PC-3 (cell line): ENCODE measurements around the gene ZNF629. TPM values are rescaled to one million over a fixed set of nuclear protein-coding genes. Genes with fewer than 3 reads are reported as not detected.

Source experiments
- ATAC-seq: fragments of 200-7000 bp; cut with Tn5 transposase; 2 replicates; pipeline ENCODE4 v1.9.1; 2020; ENCODE audit warnings: mild to moderate bottlenecking, moderate library complexity
- BruUV-seq: library from RNA; stranded (reverse); fragments of 400-500 nt; replicated peaks from 2 replicates; lab custom pipeline; 2021; lab: Mats Ljungman, UMichigan
- CTCF ChIA-PET: fragments of 300-600 bp; sonication (Branson Sonifier 250); formaldehyde crosslinking; loops from one replicate; lab custom pipeline; 2022; ENCODE audit warnings: antibody characterized with exemption; lab: Charles Lee
- POLR2A ChIA-PET: fragments of 300-600 bp; sonication (Branson Sonifier 250); formaldehyde crosslinking; loops from one replicate; lab custom pipeline; 2022; ENCODE audit warnings: antibody characterized with exemption; ENCODE audit not compliant: unreplicated experiment; lab: Charles Lee
- DNase-seq: peaks from one replicate; pipeline ENCODE4 v3.0.0-alpha.2; 2015
- H2AFZ ChIP-seq: fragments of 300-600 bp; sonication (generic); 2 replicates; pipeline ENCODE4 v1.6.0; 2016; ENCODE audit warnings: antibody characterized with exemption, low read length
- H3F3A ChIP-seq: fragments of 300-600 bp; sonication (generic); one replicate; pipeline ENCODE4 v1.6.0; 2017; ENCODE audit warnings: antibody characterized with exemption, low read length, control low read depth, mild to moderate bottlenecking; ENCODE audit not compliant: unreplicated experiment
- H3K27ac ChIP-seq: fragments of 300-600 bp; sonication (generic); 2 replicates; pipeline ENCODE4 v1.5.1; 2016; ENCODE audit warnings: mild to moderate bottlenecking, low read length
- H3K27me3 ChIP-seq: fragments of 300-600 bp; sonication (generic); 2 replicates; pipeline ENCODE4 v1.6.1; 2016; ENCODE audit warnings: low read length, mixed read lengths
- H3K36me3 ChIP-seq: fragments of 300-600 bp; sonication (generic); 2 replicates; pipeline ENCODE4 v1.6.1; 2016; ENCODE audit warnings: low read depth, mixed run types, low read length, mixed read lengths
- H3K4me1 ChIP-seq: fragments of 300-600 bp; sonication (generic); 2 replicates; pipeline ENCODE4 v1.5.1; 2016; ENCODE audit warnings: low read length; ENCODE audit not compliant: insufficient read depth
- H3K4me2 ChIP-seq: fragments of 300-600 bp; sonication (generic); 2 replicates; pipeline ENCODE4 v1.6.0; 2016; ENCODE audit warnings: low read length
- H3K4me3 ChIP-seq: fragments of 300-600 bp; sonication (generic); 2 replicates; pipeline ENCODE4 v1.5.1; 2016; ENCODE audit warnings: mild to moderate bottlenecking, low read length, mixed read lengths
- H3K79me2 ChIP-seq: fragments of 300-600 bp; sonication (generic); 2 replicates; pipeline ENCODE4 v1.6.1; 2017; ENCODE audit warnings: low read length, mixed read lengths
- H3K9ac ChIP-seq: fragments of 300-600 bp; sonication (generic); 2 replicates; pipeline ENCODE4 v1.6.0; 2016; ENCODE audit warnings: mild to moderate bottlenecking, low read length
- H3K9me2 ChIP-seq: fragments of 300-600 bp; sonication (generic); replicated peaks from 2 replicates; pipeline ENCODE4 v1.6.1; 2016; ENCODE audit warnings: mixed run types, low read length, mixed read lengths
- H3K9me3 ChIP-seq: fragments of 300-600 bp; sonication (generic); 2 replicates; pipeline ENCODE4 v1.6.1; 2016; ENCODE audit warnings: low read length, mixed read lengths
- H4K20me1 ChIP-seq: fragments of 300-600 bp; sonication (generic); 2 replicates; pipeline ENCODE4 v1.6.1; 2016; ENCODE audit warnings: low read length, mixed read lengths
- CTCF ChIP-seq: fragments of 300-600 bp; sonication (generic); conservative IDR thresholded peaks from 2 replicates; pipeline ENCODE4 v1.5.1; 2017; ENCODE audit warnings: antibody characterized with exemption, low read depth, mild to moderate bottlenecking, low read length
- EZH2 ChIP-seq: fragments of 300-600 bp; sonication (generic); IDR thresholded peaks from one replicate; pipeline ENCODE4 v1.6.1; 2017; ENCODE audit warnings: antibody characterized with exemption, mild to moderate bottlenecking, low read length; ENCODE audit not compliant: unreplicated experiment
- EZH2phosphoT487 ChIP-seq: fragments of 300-600 bp; sonication (generic); IDR thresholded peaks from 2 replicates; pipeline ENCODE4 v1.6.1; 2018; ENCODE audit warnings: mild to moderate bottlenecking, antibody characterized with exemption, low read length, borderline replicate concordance
- intact Hi-C: fragments of 100-400 bp; cut with micrococcal nuclease; formaldehyde crosslinking; loops from 2 replicates; pipeline ENCODE4 v1.9.0; 2023
- total RNA-seq: library from RNA; depleted of rRNA; stranded (reverse); fragments of >200 nt; gene quantifications from 2 replicates; pipeline ENCODE4 v1.2.3, GENCODE V29; 2014

Gene ZNF629
- total RNA-seq, 1 experiment from 2014 or later, result 7.8 TPM

GRCh38 chr16:30747331-30747730 lies 39.7 kb downstream of the ZNF629 start:
- Histone ChIP-seq H3K79me2 (peaks cover 30% of the 10 kb centered on the region), H3K27me3 (no peaks in the 10 kb centered on the region), H3K9me2 (no peaks in the 10 kb centered on the region), H4K20me1 (no peaks in the 10 kb centered on the region), H3K9me3 (no peaks in the 10 kb centered on the region), H3K36me3 (peaks cover 6% of the 10 kb centered on the region), H3F3A (peaks cover 8% of the 10 kb centered on the region), H3K4me1 (peaks cover 17% of the 10 kb centered on the region), H3K27ac (peak overlapping the region; percentile 83), H3K9ac (peak overlapping the region; percentile 75), H3K4me3 (peak overlapping the region; percentile 54; the same call in 1 of the 2 replicates), H2AFZ (0 out of 2 replicates have a peak overlapping the region, but pooled peaks have one; percentile 43), H3K4me2 (peak overlapping the region; percentile 84)
- peak; percentile 66 for ATAC-seq
- no TSS peak for BruUV-seq
- intact Hi-C loops, result no loop called here
- POLR2A ChIA-PET, result interaction anchor here (0.5 kb wide), 1 partner anchor 376 kb away, joined by 3 read pairs; no protein-coding TSS in a partner anchor
- TF ChIP-seq EZH2phosphoT487 (no peak), EZH2 (no peak), CTCF (no peak)
- DNase-seq, result peak; percentile 69
- CTCF ChIA-PET, result interaction anchor here (0.7 to 0.8 kb wide), 2 partner anchors 26 to 67 kb away, joined by 3 read pairs; no protein-coding TSS in a partner anchor

- H3K9me3 ChIP-seq, result no peaks in the 10 kb centered on the region
- H3K27me3 ChIP-seq, result no peaks in the 10 kb centered on the region
- H3K9me2 ChIP-seq, result no peaks in the 10 kb centered on the region
- no TSS peak for BruUV-seq
- H3K9ac ChIP-seq, result no peak overlapping the region
- CTCF ChIA-PET, result no interaction called here
- peaks cover 8% of the 10 kb centered on the region for H3F3A ChIP-seq
- no peak overlapping the region for H2AFZ ChIP-seq
- peaks cover 35% of the 10 kb centered on the region for H3K79me2 ChIP-seq
- H3K4me1 ChIP-seq, result peaks cover 23% of the 10 kb centered on the region
- peak overlapping the region; percentile 83 for H3K27ac ChIP-seq
- H4K20me1 ChIP-seq, result no peaks in the 10 kb centered on the region
- H3K4me3 ChIP-seq, result no peak overlapping the region
- H3K4me2 ChIP-seq, result peak overlapping the region; percentile 84; the same call in 1 of the 2 replicates
- ATAC-seq (no peak), DNase-seq (no peak)
- no peak for TF ChIP-seq EZH2phosphoT487
- TF ChIP-seq CTCF, result no peak
- TF ChIP-seq EZH2, result no peak
- peaks cover 6% of the 10 kb centered on the region for H3K36me3 ChIP-seq
- POLR2A ChIA-PET, result no interaction called here
- intact Hi-C loops, result no loop called here
Measured at GRCh38 chr16:30746638-30747175, 40.3 kb downstream of the ZNF629 start.

- POLR2A ChIA-PET, result no interaction called here
- H3K9me3 ChIP-seq, result no peaks in the 10 kb centered on the region
- no peak overlapping the region for H3K27ac ChIP-seq
- TF ChIP-seq EZH2 (no peak), EZH2phosphoT487 (no peak), CTCF (no peak)
- H4K20me1 ChIP-seq, result no peaks in the 10 kb centered on the region
- H3K79me2 ChIP-seq, result peaks cover 31% of the 10 kb centered on the region
- no peaks in the 10 kb centered on the region for H3K9me2 ChIP-seq
- H3F3A ChIP-seq, result peaks cover 15% of the 10 kb centered on the region
- CTCF ChIA-PET, result no interaction called here
- H3K4me1 ChIP-seq, result peaks cover 37% of the 10 kb centered on the region
- no peak overlapping the region for H3K4me2 ChIP-seq
- no peak overlapping the region for H2AFZ ChIP-seq
- DNase-seq, result no peak
- peaks cover 6% of the 10 kb centered on the region for H3K36me3 ChIP-seq
- intact Hi-C loops, result no loop called here
- H3K4me3 ChIP-seq, result no peak overlapping the region
- H3K9ac ChIP-seq, result no peak overlapping the region
- no peak for ATAC-seq
- no TSS peak for BruUV-seq
- H3K27me3 ChIP-seq, result no peaks in the 10 kb centered on the region
Measured at GRCh38 chr16:30745082-30745481, 41.9 kb downstream of the ZNF629 start.
